Stimulated activated CD4-positive, alpha-beta T cell treated with anti-CD3 and anti-CD28 coated beads, TNF-alpha, amount 100 ng/mL, for 4 hours (primary cell): Measurements from ENCODE around the gene ENTPD8.
"Not testable (repeated sequence)": the region's sequence is repeated elsewhere in the genome, so short reads cannot be mapped to it uniquely, and the experiment has no call there.

Experiments
- DNase-seq, 3 experiments: peaks; one replicate each; pipeline ENCODE4 v3.0.0-alpha.2; 2020; ENCODE audit warnings: low read depth in 3 of 3

Gene ENTPD8

GRCh38 chr9:137458194-137459151 is 17.3 kb upstream of the ENTPD8 start:
- peak in 1 of 3 experiments; percentile 40 for DNase-seq

- DNase-seq: no peak
Observed at GRCh38 chr9:137457406-137458193, 16.4 kb upstream of the ENTPD8 start.

- DNase-seq: no peak
Observed at GRCh38 chr9:137456864-137457405, 15.8 kb upstream of the ENTPD8 start.

- DNase-seq: no peak
Observed at GRCh38 chr9:137456061-137456863, 15.1 kb upstream of the ENTPD8 start.

- no peak for DNase-seq
Observed at GRCh38 chr9:137455359-137455991, 14.3 kb upstream of the ENTPD8 start.

GRCh38 chr9:137454597-137455358 is 13.6 kb upstream of the ENTPD8 start:
- DNase-seq: peak in 1 of 3 experiments; percentile 1

GRCh38 chr9:137454145-137454596 is 13.0 kb upstream of the ENTPD8 start:
- no peak for DNase-seq

- peak in 1 of 3 experiments; percentile 40 for DNase-seq
Observed at GRCh38 chr9:137453643-137454081, 12.5 kb upstream of the ENTPD8 start.

- DNase-seq: no peak
Observed at GRCh38 chr9:137452761-137453642, 11.8 kb upstream of the ENTPD8 start.

- DNase-seq: no peak
Observed at GRCh38 chr9:137452006-137452760, 11.0 kb upstream of the ENTPD8 start.

GRCh38 chr9:137451264-137452005 is 10.3 kb upstream of the ENTPD8 start:
- not testable (repeated sequence) for DNase-seq

- DNase-seq: not testable (repeated sequence)
Observed at GRCh38 chr9:137450539-137451222, 9.5 kb upstream of the ENTPD8 start.

- DNase-seq: peak in 2 of 3 experiments; percentile 64
Observed at GRCh38 chr9:137449931-137450538, 8.9 kb upstream of the ENTPD8 start.

GRCh38 chr9:137449081-137449844 is 8.1 kb upstream of the ENTPD8 start:
- DNase-seq: no peak

GRCh38 chr9:137448602-137448962 is 7.4 kb upstream of the ENTPD8 start:
- DNase-seq: no peak
